ENCODE results near the gene TMPRSS3.

GRCh38 chr21:42377951-42378340 lies 17.9 kb downstream of the TMPRSS3 start:
- TF ChIP-seq USF2 (IDR thresholded peaks at IDR 0.05) (no peak), REST (IDR thresholded peaks at IDR 0.05) (no peak), PBX3 (IDR thresholded peaks at IDR 0.05) (no peak), CTCF (IDR thresholded peaks at IDR 0.05) (no peak), SREBF2 (IDR thresholded peaks at IDR 0.05) (no peak), EP300 (IDR thresholded peaks at IDR 0.05) (no peak), POLR2A (IDR thresholded peaks at IDR 0.05; ENCODE audit: low read length) (no peak), MAZ (IDR thresholded peaks at IDR 0.05; ENCODE audit: borderline replicate concordance, low read depth, low read length) (no peak), RFX5 (IDR thresholded peaks at IDR 0.05) (no peak), TP53 (CRISPR knock-in tag; IDR thresholded peaks at IDR 0.05) (no peak), JUNB (IDR thresholded peaks at IDR 0.05) (no peak), HEYL (CRISPR knock-in tag; IDR thresholded peaks at IDR 0.05) (no peak), ZSCAN20 (CRISPR knock-in tag; IDR thresholded peaks at IDR 0.05) (no peak)
